Loucy (cell line): Measurements from ENCODE around the gene PPP1R18.

Experiments
- H2AFZ ChIP-seq: fragments of 200-600 bp; sonication (generic); 2 replicates; pipeline ENCODE4 v1.6.0; 2016; ENCODE audit warnings: antibody characterized with exemption, mild to moderate bottlenecking, low read length, moderate library complexity
- H3F3A ChIP-seq: fragments of 200-600 bp; 2 replicates; pipeline ENCODE4 v1.6.0; 2016; ENCODE audit warnings: antibody characterized with exemption, low read depth, mild to moderate bottlenecking
- H3K27me3 ChIP-seq: fragments of 200-600 bp; sonication (generic); 2 replicates; pipeline ENCODE4 v1.6.1; 2014; ENCODE audit warnings: low read length, mild to moderate bottlenecking; ENCODE audit not compliant: insufficient read depth, poor library complexity, severe bottlenecking
- H3K36me3 ChIP-seq: fragments of 200-600 bp; sonication (generic); 2 replicates; pipeline ENCODE4 v1.6.1; 2016; ENCODE audit warnings: low read length; ENCODE audit not compliant: insufficient read depth
- H3K4me1 ChIP-seq: fragments of 200-600 bp; sonication (generic); 2 replicates; pipeline ENCODE4 v1.5.1; 2014; ENCODE audit warnings: low read length, mild to moderate bottlenecking; ENCODE audit not compliant: insufficient read depth, poor library complexity, severe bottlenecking
- H3K4me2 ChIP-seq: fragments of 200-600 bp; sonication (generic); 2 replicates; pipeline ENCODE4 v1.6.0; 2014; ENCODE audit warnings: antibody characterized with exemption, low read length, low read depth, mild to moderate bottlenecking; ENCODE audit not compliant: poor library complexity, severe bottlenecking
- H3K4me3 ChIP-seq: fragments of 200-600 bp; sonication (generic); 2 replicates; pipeline ENCODE4 v1.5.1; 2014; ENCODE audit warnings: low read length, mild to moderate bottlenecking, mixed read lengths; ENCODE audit not compliant: poor library complexity, severe bottlenecking
- H3K79me2 ChIP-seq: fragments of 200-600 bp; sonication (generic); 2 replicates; pipeline ENCODE4 v1.6.1; 2014; ENCODE audit warnings: low read length; ENCODE audit not compliant: insufficient read depth
- H3K9ac ChIP-seq: fragments of 200-600 bp; sonication (generic); 2 replicates; pipeline ENCODE4 v1.6.0; 2014; ENCODE audit warnings: mild to moderate bottlenecking, low read depth, low read length, moderate library complexity; ENCODE audit not compliant: poor library complexity, severe bottlenecking
- H3K9me2 ChIP-seq: fragments of 200-600 bp; sonication (generic); replicated peaks from 2 replicates; pipeline ENCODE4 v1.6.1; 2016; ENCODE audit warnings: low read depth, low read length, mixed read lengths
- H3K9me3 ChIP-seq: fragments of 200-600 bp; sonication (generic); 2 replicates; pipeline ENCODE4 v1.6.1; 2014; ENCODE audit warnings: mild to moderate bottlenecking, antibody characterized with exemption, low read length, low read depth; ENCODE audit not compliant: insufficient read depth
- H4K20me1 ChIP-seq: fragments of 200-600 bp; sonication (generic); 2 replicates; pipeline ENCODE4 v1.6.0; 2014; ENCODE audit warnings: antibody characterized with exemption, low read length, mild to moderate bottlenecking; ENCODE audit not compliant: insufficient read depth, poor library complexity, severe bottlenecking
- CTCF ChIP-seq: fragments of 200-600 bp; sonication (generic); conservative IDR thresholded peaks from 2 replicates; pipeline ENCODE4 v1.5.1; 2014; ENCODE audit warnings: mild to moderate bottlenecking, antibody characterized with exemption, low read length
- EZH2phosphoT487 ChIP-seq: fragments of 200-600 bp; IDR thresholded peaks from 2 replicates; pipeline ENCODE4 v1.6.1; 2018; ENCODE audit warnings: antibody characterized with exemption, mild to moderate bottlenecking, moderate library complexity, borderline replicate concordance

The PPP1R18 gene

GRCh38 chr6:30707281-30707850 is 20.9 kb upstream of the PPP1R18 start:
- Histone ChIP-seq H2AFZ (no peak overlapping the region), H3K9me2 (no peaks in the 10 kb centered on the region), H3K4me1 (peaks cover 18% of the 10 kb centered on the region), H3K9me3 (no peaks in the 10 kb centered on the region), H3K36me3 (peaks cover 23% of the 10 kb centered on the region; the same call in 1 of the 2 replicates), H4K20me1 (no peaks in the 10 kb centered on the region), H3K79me2 (peaks cover 18% of the 10 kb centered on the region), H3K9ac (no peak overlapping the region), H3F3A (no peaks in the 10 kb centered on the region), H3K4me2 (no peak overlapping the region), H3K4me3 (no peak overlapping the region), H3K27me3 (no peaks in the 10 kb centered on the region)
- TF ChIP-seq CTCF (no peak), EZH2phosphoT487 (no peak)

GRCh38 chr6:30705620-30706019 is 19.2 kb upstream of the PPP1R18 start:
- Histone ChIP-seq H3K27me3 (no peaks in the 10 kb centered on the region), H3K9me3 (no peaks in the 10 kb centered on the region), H3K9ac (no peak overlapping the region), H3K36me3 (peaks cover 30% of the 10 kb centered on the region; the same call in 1 of the 2 replicates), H3K4me3 (no peak overlapping the region), H2AFZ (no peak overlapping the region), H3K9me2 (no peaks in the 10 kb centered on the region), H4K20me1 (no peaks in the 10 kb centered on the region), H3F3A (no peaks in the 10 kb centered on the region), H3K79me2 (peaks cover 6% of the 10 kb centered on the region; the same call in 1 of the 2 replicates), H3K4me1 (peaks cover under 1% of the 10 kb centered on the region), H3K4me2 (no peak overlapping the region)
- TF ChIP-seq EZH2phosphoT487 (no peak), CTCF (no peak)

DNA sequence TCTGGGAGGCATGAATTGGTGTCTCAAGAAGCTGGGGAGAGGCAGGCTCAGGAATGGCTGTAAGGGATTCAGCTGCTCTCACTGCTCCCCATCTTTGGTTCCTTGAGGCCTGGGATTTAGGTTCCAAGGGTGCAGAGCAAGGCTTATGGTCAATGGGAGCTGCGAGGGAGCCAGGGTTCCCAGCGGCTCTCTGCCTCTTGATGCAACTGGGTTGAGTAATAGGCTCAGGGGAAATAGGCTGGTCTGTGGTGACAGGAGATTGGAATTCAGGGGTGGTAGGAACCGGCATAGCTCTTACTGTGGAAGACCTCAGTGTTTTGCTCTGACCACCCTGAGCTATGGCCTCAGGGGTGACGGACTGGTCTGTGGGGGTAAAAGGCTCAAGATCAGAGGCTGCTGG is 17.4 kb upstream of the PPP1R18 start:
- no peak overlapping the region for H3K9ac ChIP-seq
- no peaks in the 10 kb centered on the region for H3K9me2 ChIP-seq
- H3F3A ChIP-seq, result no peaks in the 10 kb centered on the region
- H3K36me3 ChIP-seq, result peaks cover 33% of the 10 kb centered on the region; the same call in 1 of the 2 replicates
- TF ChIP-seq EZH2phosphoT487, result no peak
- TF ChIP-seq CTCF, result no peak
- no peaks in the 10 kb centered on the region for H3K27me3 ChIP-seq
- H3K9me3 ChIP-seq, result no peaks in the 10 kb centered on the region
- no peaks in the 10 kb centered on the region; the same call in 1 of the 2 replicates for H3K79me2 ChIP-seq
- H3K4me2 ChIP-seq, result no peak overlapping the region
- no peaks in the 10 kb centered on the region for H4K20me1 ChIP-seq
- H3K4me3 ChIP-seq, result no peak overlapping the region
- no peak overlapping the region for H2AFZ ChIP-seq
- no peaks in the 10 kb centered on the region for H3K4me1 ChIP-seq
